Cardiac muscle cell (in vitro differentiated cells and primary cell): ENCODE results near the gene MYDGF. TPM values are rescaled to one million over a fixed set of nuclear protein-coding genes. Genes with fewer than 3 reads are reported as not detected.
"Not testable (repeated sequence)": the region's sequence is repeated elsewhere in the genome, so short reads cannot be mapped to it uniquely, and the experiment has no call there.

Experiments
- DNase-seq, 2 donors: peaks; one replicate each; pipeline versions ENCODE4 v3.0.0 to v3.0.0-alpha.2; 2010 to 2017; ENCODE audit warnings: low read depth in 1 of 2, low spot score in 1 of 2
- H3K27ac ChIP-seq: fragments of 200-600 bp; sonication (generic); 2 replicates; pipeline ENCODE4 v1.5.1; 2016
- H3K27me3 ChIP-seq: fragments of 200-600 bp; sonication (generic); 2 replicates; pipeline ENCODE4 v1.6.0; 2016; ENCODE audit warnings: control low read depth
- H3K36me3 ChIP-seq: fragments of 200-600 bp; sonication (generic); 2 replicates; pipeline ENCODE4 v1.5.1; 2016; ENCODE audit warnings: control low read depth
- H3K4me1 ChIP-seq: fragments of 200-600 bp; sonication (generic); 2 replicates; pipeline ENCODE4 v1.8.1; 2017; ENCODE audit warnings: low read depth, mild to moderate bottlenecking, mixed run types
- H3K4me3 ChIP-seq: fragments of 200-600 bp; sonication (generic); 2 replicates; pipeline ENCODE4 v1.5.1; 2016; ENCODE audit warnings: mild to moderate bottlenecking
- H3K9me3 ChIP-seq: fragments of 200-600 bp; sonication (generic); 2 replicates; pipeline ENCODE4 v1.5.1; 2017; ENCODE audit warnings: low read depth, mild to moderate bottlenecking, control low read depth
- polyA plus RNA-seq: library from polyadenylated mRNA; unstranded; fragments of >200 nt; fragmentation: Nextera tagmentation; extraction: Ambion mirVana; gene quantifications from 2 replicates; pipeline ENCODE4 v1.2.1, GENCODE V29; 2016
- total RNA-seq: library from RNA; depleted of rRNA; stranded (reverse); fragments of >200 nt; gene quantifications from 2 replicates; pipeline ENCODE4 v1.2.3, GENCODE V29; 2016
- TF ChIP-seq, protein P1 (sequence below): IDR thresholded peaks from 2 replicates; pipeline ENCODE4 v1.5.1; 2012; ENCODE audit warnings: low read depth, mild to moderate bottlenecking, low read length

Gene MYDGF
- total and polyA plus RNA-seq, 2 experiments from 2014 or later: 47.9 to 206 TPM

- no peaks in the 10 kb centered on the region for H3K27me3 ChIP-seq
- H3K4me3 ChIP-seq: no peak overlapping the region
- no peak overlapping the region for H3K27ac ChIP-seq
- H3K4me1 ChIP-seq: no peaks in the 10 kb centered on the region
- no peaks in the 10 kb centered on the region for H3K9me3 ChIP-seq
- TF ChIP-seq, protein P1, sequence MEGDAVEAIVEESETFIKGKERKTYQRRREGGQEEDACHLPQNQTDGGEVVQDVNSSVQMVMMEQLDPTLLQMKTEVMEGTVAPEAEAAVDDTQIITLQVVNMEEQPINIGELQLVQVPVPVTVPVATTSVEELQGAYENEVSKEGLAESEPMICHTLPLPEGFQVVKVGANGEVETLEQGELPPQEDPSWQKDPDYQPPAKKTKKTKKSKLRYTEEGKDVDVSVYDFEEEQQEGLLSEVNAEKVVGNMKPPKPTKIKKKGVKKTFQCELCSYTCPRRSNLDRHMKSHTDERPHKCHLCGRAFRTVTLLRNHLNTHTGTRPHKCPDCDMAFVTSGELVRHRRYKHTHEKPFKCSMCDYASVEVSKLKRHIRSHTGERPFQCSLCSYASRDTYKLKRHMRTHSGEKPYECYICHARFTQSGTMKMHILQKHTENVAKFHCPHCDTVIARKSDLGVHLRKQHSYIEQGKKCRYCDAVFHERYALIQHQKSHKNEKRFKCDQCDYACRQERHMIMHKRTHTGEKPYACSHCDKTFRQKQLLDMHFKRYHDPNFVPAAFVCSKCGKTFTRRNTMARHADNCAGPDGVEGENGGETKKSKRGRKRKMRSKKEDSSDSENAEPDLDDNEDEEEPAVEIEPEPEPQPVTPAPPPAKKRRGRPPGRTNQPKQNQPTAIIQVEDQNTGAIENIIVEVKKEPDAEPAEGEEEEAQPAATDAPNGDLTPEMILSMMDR: no peak
- H3K36me3 ChIP-seq: peaks cover 12% of the 10 kb centered on the region
- no peak for DNase-seq
Measured at GRCh38 chr19:4688587-4688986, 18.4 kb upstream of the MYDGF start.

- Histone ChIP-seq H3K4me1 (no peaks in the 10 kb centered on the region), H3K36me3 (peaks cover 7% of the 10 kb centered on the region), H3K9me3 (no peaks in the 10 kb centered on the region), H3K27ac (peak overlapping the region; percentile 86), H3K4me3 (no peak overlapping the region), H3K27me3 (no peaks in the 10 kb centered on the region)
- TF ChIP-seq, protein P1: no peak
- peak in 1 of 2 donors; percentile 61 for DNase-seq
Measured at GRCh38 chr19:4687396-4687795, 17.3 kb upstream of the MYDGF start.

DNA sequence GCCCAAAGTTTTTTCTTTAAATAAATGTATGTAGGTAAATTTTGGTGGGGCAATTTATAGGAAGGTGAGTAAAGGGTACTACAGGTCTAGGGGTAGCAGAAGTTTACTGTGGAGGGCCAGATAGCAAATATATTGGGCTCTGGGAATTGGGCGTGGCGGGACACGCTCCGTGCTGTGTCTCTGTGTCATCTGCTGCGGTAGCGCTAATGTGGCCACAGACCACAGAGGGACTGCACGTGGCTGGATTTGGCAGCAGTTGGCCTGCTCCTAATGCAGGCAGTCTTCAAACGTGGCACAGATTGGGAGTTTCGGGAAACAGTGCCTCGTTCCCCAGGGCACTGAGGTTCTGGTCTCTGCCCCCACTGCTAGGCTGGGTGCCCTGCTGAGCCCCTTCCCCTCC is 16.6 kb upstream of the MYDGF start:
- Histone ChIP-seq H3K36me3 (peaks cover 7% of the 10 kb centered on the region), H3K9me3 (no peaks in the 10 kb centered on the region), H3K4me3 (no peak overlapping the region), H3K27me3 (no peaks in the 10 kb centered on the region), H3K27ac (peak overlapping the region; percentile 86), H3K4me1 (no peaks in the 10 kb centered on the region)
- TF ChIP-seq, protein P1: no peak
- DNase-seq: no peak

DNA sequence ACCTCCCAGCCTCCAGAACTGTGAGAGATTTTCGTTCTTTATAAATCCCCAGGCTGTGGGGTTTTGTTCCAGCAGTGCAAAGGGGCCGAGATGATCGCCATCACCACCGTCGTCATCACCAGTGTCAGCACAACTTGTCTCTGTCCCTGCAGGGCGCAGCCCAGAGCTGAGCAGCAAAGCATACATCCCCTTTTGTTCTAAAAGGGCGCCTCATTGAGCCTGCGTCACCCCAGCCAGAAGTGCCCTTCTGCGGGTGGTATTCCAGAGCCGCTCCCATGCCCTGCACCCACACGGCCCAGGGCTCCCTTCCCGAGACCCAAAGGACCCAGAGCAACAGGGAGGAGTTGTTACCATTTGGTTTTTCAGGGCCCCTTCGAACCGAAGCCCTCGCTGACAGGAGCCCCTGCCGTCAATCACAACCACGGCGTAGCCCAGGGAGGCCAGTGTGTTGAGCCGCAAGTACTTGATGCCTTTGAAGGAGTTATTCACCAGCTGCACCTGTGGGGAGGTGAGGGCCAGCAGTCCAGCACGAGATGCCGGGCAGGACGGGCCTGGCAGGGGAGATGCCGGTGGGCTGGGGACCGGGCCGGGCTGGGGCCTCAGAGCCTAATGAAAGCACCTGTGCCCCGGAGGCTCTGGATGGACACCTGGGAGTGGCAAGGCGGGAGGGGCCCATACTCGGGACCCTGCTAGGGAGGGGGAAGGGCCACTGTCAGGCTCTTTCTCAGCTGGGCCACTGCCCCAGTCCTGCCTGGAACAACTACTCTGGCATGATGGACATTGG is 14.4 kb upstream of the MYDGF start:
- no peak overlapping the region for H3K4me3 ChIP-seq
- TF ChIP-seq, protein P1: no peak
- H3K27me3 ChIP-seq: no peaks in the 10 kb centered on the region
- no peaks in the 10 kb centered on the region for H3K9me3 ChIP-seq
- no peak overlapping the region for H3K27ac ChIP-seq
- DNase-seq: no peak
- H3K36me3 ChIP-seq: peaks cover 3% of the 10 kb centered on the region
- H3K4me1 ChIP-seq: no peaks in the 10 kb centered on the region

- H3K9me3 ChIP-seq: no peaks in the 10 kb centered on the region
- H3K36me3 ChIP-seq: peaks cover 3% of the 10 kb centered on the region
- H3K4me1 ChIP-seq: no peaks in the 10 kb centered on the region
- TF ChIP-seq, protein P1: no peak
- H3K27me3 ChIP-seq: no peaks in the 10 kb centered on the region
- H3K27ac ChIP-seq: no peak overlapping the region
- no peak for DNase-seq
- H3K4me3 ChIP-seq: no peak overlapping the region
Measured at GRCh38 chr19:4682417-4683200, 12.5 kb upstream of the MYDGF start.

- DNase-seq, H3K27me3 ChIP-seq, H3K27ac ChIP-seq, H3K4me3 ChIP-seq, H3K36me3 ChIP-seq, H3K4me1 ChIP-seq, H3K9me3 ChIP-seq: not testable (repeated sequence)
Measured at GRCh38 chr19:4680021-4680420, 9.9 kb upstream of the MYDGF start.
